Stimulated activated CD8-positive, alpha-beta memory T cell treated with anti-CD3 and anti-CD28 coated beads, Interleukin-2, amount 100 ng/mL, for 48 hours (primary cell): ENCODE results near the gene AFAP1.

Experiments
- DNase-seq, 2 donors: peaks; one replicate each; pipeline ENCODE4 v3.0.0-alpha.2; 2020; ENCODE audit warnings: low read depth in 2 of 2

AFAP1 gene

GRCh38 chr4:7756561-7757355, 182.9 kb downstream of the AFAP1 start:
- no peak for DNase-seq

- DNase-seq = no peak
Observed at GRCh38 chr4:7756071-7756470, 183.6 kb downstream of the AFAP1 start.

DNA sequence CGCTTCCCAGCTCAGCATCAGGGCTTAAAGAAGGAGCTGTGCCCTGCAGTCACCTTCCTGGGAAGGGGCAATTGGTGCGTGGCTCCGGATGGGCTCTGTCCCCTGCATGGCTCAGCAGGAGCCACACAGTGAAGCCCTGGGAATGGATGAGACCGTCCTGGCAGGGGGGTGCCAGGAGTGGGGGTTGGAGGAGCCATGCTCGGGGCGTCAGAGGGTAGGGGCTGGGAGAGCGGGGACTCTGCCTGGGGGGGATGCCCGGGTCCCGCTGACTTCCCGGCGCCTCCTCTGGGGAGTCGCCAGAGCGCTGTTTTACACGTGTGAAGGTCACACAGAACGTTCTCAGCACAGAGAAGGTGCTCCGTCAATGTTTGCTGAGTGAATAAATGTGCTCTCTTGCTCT, 184.1 kb downstream of the AFAP1 start:
- DNase-seq = no peak

DNA sequence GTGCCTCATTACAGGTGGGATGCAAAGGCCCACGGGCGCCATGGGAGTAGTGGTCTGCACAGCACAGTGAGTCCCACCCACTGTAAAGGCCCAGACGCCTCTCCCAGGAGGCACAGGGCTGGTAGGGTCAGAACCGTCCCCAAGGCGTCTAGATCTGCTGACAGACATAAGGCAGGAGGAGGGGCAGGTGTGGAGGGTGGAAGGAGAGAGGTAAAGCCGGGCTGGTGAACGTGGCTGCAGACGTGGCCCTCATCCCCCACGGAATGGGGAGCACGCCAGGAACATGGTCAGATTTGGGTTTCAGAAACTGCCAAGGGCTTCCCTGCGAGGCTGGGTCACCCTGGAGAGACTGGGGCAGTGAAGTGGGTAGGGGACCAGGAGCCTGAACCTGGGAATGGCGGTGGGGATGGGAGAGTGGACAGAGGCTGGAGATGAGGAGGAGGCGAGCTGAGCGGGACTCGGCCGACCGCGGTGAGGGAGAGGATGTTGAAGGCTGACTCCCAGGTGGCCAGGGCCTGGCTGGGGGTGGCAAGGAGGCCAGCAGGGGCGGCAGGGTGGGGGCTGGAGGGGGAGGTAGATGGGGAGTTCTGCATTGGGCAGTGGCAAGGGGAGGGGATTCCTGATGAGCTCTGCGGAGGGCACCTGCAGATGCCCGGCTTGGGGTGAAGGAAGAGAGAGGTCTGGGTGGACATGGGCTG, 184.9 kb downstream of the AFAP1 start:
- DNase-seq = no peak

- DNase-seq = no peak
Observed at GRCh38 chr4:7753931-7754465, 185.7 kb downstream of the AFAP1 start.

GRCh38 chr4:7753271-7753670, 186.4 kb downstream of the AFAP1 start:
- DNase-seq = no peak

GRCh38 chr4:7752649-7753048, 187.0 kb downstream of the AFAP1 start:
- no peak for DNase-seq

DNA sequence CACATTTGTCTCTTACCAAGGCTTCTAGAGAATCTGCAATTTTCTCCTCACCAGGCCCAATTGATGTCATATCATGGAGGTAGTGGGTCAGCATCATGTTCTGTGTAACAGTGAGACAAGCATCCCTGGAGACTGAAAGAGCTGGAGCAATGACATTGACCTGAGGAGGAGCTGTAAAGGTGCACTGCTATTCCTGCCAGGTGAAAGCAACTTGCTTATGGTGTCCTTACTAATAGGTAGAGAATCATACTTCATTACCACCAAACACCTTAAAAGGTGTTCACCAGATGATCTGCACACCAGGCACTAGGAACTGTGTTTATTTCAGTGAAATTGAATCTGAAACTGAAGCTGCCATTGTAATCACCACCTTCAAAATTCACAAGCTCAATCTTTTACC, 188.7 kb downstream of the AFAP1 start:
- DNase-seq = no peak

- DNase-seq = no peak
Observed at GRCh38 chr4:7750523-7750922, 189.1 kb downstream of the AFAP1 start.

GRCh38 chr4:7747566-7747965, 192.1 kb downstream of the AFAP1 start:
- DNase-seq = no peak

- no peak for DNase-seq
Observed at GRCh38 chr4:7747062-7747385, 192.6 kb downstream of the AFAP1 start.

- no peak for DNase-seq
Observed at GRCh38 chr4:7746351-7747061, 193.2 kb downstream of the AFAP1 start.

DNA sequence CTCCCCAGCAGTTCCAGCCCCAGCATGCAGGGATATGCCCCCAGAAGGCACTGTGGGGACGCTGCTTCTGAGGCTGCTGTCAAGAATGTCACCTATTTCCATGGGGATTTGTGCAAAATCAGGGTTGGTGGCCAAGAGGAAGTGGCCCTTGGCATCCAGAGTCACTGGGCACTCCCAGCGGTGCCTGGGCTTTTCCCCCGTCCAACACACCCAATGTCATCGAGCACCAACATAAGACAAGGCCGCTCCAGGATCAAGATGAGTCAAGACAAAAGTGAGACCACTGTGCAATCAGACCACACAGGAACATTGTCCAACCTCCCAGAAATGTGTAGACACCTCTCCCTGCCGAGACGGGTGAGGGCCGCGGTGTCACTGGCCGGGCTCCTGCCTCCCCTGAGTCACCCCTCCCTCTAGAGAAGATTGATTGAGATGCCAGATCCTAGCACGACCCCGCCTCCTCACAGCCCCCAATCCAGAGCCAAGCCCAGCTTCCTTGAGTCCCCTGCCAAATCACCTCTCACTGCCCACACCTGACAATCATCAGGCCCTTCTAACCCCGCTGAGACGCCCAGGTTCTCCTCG, 194.3 kb downstream of the AFAP1 start:
- DNase-seq = no peak

DNA sequence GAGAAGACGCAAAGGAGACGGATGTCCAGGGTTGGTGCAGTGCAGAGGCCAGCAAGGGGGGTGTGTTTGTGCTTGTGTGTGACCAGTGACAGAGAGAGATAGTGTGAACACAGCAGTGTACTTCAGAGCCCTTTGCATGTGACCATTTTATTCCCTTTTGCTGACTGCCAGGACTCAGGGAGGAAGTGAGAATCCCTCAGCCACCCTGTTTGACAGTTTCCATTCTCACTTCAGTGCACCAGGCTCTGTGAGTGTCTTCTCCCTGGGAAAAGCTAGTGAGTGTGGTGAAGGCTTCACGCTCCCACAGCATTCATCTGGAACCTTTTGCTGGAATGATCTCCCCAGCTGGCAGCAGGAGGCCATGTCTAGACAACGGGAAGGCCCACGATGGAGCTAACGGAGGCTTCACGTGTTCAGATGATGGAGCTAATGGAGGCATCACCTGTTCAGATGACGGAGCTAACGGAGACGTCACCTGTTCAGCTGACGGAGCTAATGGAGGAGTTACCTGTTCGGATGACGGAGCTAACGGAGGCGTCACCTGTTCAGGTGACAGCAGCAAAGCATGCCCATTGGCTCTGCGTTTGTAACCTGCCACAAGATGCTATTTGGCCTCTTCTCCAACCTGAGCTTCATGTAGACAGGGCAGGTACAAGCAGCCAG, 195.4 kb downstream of the AFAP1 start:
- no peak for DNase-seq

- DNase-seq = no peak
Observed at GRCh38 chr4:7742807-7743280, 196.8 kb downstream of the AFAP1 start.

DNA sequence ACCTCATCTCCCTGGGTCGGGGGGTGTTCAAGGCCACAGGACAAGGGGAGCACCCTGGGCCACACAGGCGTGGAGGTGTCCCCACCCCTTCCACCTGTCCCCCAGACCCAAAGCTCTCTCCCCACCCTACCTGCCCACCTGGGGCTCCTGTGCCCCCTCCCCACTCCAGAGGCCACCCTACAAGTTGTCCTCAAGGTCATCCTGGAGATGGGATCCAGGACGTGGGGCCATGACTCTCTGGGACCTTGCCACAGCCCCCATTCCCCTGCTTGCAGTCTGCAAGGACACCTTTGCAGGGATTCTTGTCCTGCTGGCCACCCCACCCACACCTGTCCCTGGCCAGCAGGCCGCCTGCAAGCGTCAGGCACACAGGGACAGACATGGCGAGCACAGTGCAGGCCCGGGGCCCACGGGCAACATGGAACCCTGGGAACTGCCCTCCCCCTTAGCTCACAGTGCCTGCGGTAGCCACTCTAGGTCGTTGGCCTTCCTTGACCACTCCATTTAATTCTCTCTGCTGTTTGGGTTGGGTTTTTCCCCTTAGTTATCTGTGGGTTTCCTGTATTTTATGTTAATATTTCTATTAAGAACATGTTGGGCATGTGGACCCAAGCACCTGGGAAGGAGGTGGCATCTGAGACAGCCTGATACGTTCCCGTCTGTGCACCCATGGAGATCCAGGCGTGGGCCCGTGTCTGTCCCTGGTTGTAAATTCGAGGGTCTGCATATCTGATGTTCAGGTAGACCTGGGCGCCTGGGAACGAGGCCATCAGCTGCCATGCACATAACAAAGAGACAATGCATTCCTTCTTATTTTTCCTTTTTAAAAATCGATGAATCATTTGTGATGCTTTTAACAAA, 197.5 kb downstream of the AFAP1 start:
- no peak for DNase-seq

GRCh38 chr4:7740866-7741525, 198.7 kb downstream of the AFAP1 start:
- no peak for DNase-seq

- no peak for DNase-seq
Observed at GRCh38 chr4:7739918-7740865, 199.5 kb downstream of the AFAP1 start.
